ENCODE results near the gene FAM163B.

FAM163B gene

DNA sequence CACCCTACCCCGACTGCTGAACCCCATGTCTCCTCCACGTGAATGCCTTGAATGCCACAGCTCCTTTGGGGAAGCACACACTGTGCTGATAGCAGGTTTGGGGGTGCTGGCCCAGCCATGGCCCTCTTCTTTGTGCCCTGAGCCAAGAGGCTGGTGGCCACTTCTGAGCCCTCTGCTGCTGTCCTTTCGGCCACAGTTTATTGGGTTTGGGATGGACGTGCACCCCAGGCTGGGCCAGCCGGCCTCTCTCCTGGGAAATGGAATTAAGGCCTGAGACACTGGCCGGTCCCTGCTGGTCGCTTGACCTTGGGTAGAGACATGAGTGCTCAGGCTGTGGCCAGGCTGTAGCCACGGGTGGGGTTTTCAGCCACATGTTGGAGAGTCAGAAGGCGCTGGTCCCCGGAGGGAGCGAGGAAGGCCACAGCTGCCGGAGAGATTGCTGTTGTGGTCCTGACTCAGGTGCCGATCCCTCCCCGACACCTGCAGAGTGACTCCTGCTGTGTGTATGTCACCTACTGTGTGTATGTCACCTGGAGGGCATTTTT, 26.6 kb downstream of the FAM163B start:
- no peak for DNase-seq

- DNase-seq = peak in 1 of 56 donors; percentile 15
Measured at GRCh38 chr9:133581513-133582343, 27.5 kb downstream of the FAM163B start.

DNA sequence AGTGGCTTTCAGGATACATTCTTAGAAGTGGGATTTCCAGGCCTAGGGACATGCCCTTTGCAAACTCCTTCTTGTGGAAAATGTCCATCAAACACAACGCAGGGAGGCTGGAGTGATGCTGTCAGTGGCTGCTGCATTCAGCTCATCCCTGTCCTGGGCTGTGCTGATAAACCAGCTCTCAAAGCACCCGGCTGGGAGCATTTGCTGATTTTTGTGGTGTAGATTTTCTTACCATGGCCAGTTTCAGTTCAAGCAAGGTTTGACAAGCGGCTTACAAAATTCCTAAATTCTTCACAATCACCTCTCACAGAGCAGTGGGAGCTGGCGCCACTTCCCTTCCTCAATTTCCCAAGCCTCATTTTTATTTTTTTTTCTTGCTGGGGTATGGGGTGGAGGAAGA, 28.2 kb downstream of the FAM163B start:
- DNase-seq = no peak

- DNase-seq = no peak
Measured at GRCh38 chr9:133580419-133580738, 28.8 kb downstream of the FAM163B start.

- no peak for DNase-seq
Measured at GRCh38 chr9:133579601-133580418, 29.4 kb downstream of the FAM163B start.

DNA sequence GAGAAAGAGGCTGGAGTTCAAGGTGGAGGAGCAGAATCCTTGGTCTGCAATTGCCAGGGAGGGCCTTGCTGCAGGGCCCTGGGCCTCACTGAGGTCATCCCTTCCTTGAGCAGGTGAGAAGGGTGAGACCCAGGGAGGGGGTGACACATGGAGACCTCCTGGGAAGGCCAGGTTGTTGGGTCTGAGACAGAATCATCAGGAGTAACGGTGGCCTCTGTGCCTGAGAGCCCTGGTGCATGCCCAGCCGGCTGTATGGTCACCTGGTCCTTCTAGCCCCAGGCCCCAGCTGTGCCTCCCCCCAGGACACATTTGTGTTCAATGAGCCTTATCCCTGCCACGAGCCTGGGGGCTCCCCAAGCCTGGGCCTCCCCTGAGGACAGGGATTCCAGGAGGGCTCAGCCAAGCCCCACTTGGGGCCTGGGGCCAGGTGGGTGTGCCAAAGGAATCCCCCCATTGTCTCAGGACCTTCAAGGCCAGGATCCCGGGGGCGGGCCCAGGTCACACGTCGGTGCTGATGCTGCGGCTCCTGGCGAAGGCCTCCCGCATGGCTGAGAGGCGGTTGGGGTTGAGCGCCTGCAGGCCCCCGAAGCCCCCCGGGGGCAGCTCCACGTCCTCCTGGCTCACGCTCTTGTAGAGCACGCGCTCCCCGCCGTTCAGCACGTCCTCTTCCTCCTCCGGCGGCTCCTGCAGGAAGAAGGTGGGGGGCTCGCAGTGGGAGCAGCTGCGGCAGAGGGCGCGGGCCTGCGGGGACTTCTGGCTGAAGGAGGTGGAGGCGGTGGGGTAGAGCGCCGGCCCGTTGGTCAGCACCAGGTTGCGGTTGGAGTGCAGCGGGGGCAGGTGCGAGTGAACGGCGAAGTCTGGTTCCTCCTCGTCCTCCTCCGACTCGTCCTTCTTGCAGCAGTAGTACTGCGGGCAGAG, 30.4 kb downstream of the FAM163B start:
- no peak for DNase-seq

- no peak for DNase-seq
Measured at GRCh38 chr9:133577737-133578112, 31.5 kb downstream of the FAM163B start.

- no peak for DNase-seq
Measured at GRCh38 chr9:133576875-133577736, 32.1 kb downstream of the FAM163B start.

DNA sequence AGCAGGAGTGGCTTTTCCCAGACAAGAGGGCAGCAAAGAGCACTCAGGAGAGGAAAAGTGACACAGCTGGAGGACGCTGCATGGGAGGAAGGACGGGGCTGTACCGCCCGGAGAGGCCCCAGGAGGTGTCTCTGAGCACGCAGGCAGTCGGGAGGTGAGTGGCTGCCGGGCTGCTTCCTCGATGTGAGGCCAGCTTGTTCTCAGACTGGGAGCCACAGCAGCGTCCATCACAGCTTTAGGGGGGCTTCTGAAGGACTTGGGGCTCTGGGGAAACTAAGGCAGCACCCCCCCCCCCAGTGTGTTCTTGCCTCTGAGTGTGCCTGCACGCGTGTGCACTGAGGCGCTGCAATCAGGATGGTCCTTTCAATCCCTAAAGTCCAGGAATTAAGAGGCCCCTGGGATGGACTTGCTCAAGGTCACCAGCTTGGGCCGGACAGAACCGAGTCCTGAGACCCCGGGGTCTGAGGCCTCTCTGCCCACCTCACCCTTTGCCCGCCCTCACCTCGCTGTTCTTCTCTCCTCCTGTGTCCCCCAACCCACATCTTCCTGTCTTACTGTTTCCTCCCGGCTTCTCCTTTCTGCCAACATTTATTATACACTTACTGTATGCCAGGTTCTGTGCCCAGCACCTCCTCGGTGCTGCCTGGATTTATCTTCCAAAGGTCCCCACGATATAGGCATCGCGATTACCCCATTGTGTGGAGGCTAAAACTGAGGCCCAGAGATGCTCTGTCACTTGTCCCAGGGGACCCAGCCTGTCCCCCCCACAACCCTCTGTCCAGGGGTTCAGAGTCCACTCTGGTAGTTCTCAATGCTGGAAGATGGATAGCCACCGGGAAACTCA, 32.9 kb downstream of the FAM163B start:
- DNase-seq = no peak

GRCh38 chr9:133575186-133576030, 33.8 kb downstream of the FAM163B start:
- no peak for DNase-seq

- DNase-seq = no peak
Measured at GRCh38 chr9:133574771-133575170, 34.4 kb downstream of the FAM163B start.

- DNase-seq = no peak
Measured at GRCh38 chr9:133573791-133574515, 35.2 kb downstream of the FAM163B start.

GRCh38 chr9:133572821-133573361, 36.3 kb downstream of the FAM163B start:
- peak in 54 of 56 donors; percentile 41 to 89 (median 76) for DNase-seq

- DNase-seq = no peak
Measured at GRCh38 chr9:133571896-133572595, 37.1 kb downstream of the FAM163B start.

DNA sequence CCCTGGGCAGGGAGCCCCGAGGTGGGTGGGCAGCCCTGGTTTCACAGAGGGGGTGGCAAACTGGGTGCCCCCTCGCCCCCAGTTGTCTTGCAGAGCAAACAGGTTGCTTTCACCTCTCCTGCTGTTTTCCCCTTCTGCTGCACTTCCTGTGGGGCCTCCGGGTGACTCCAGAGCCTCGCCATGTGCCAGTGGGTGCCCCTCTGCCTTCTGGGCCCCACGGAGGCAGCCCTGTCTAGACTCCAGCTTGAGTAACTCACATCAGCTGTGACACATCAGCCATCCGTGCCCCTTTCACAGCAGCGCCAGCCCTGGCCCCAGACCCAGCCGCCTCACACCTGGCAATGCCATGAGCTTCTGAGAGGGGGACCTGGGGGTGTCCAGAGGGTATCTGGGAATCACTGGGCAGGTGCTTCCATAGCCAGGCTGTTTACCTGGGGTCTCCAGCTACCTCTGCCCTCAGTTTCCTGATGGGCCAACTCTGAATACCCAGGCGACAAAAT, 37.7 kb downstream of the FAM163B start:
- DNase-seq = no peak

DNA sequence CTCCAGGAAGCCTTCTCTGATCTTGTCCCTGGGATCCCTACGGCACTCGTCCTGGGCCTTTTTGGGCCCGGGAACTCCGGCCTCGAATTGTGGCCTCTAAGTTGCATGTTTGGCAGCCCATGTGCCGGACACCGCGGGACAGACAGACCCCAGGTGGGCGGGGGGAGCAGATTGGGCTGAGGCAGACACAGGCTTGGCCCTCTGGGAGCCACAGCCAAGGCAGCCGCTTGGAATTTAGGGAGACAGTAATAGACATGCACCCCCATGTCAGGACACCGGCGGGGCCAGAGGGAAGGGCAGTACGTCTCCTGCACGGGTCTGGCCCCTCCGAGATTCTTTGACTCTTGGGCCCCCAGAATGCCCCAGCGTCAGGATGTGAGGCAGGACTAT, 38.5 kb downstream of the FAM163B start:
- DNase-seq = no peak
